ENCODE measurements around the gene PCSK4. TPM values are rescaled to one million over a fixed set of nuclear protein-coding genes. Genes with fewer than 3 reads are reported as not detected.

PCSK4 gene
- total RNA-seq, 1 donor from 2014 or later = 0.53 TPM

DNA sequence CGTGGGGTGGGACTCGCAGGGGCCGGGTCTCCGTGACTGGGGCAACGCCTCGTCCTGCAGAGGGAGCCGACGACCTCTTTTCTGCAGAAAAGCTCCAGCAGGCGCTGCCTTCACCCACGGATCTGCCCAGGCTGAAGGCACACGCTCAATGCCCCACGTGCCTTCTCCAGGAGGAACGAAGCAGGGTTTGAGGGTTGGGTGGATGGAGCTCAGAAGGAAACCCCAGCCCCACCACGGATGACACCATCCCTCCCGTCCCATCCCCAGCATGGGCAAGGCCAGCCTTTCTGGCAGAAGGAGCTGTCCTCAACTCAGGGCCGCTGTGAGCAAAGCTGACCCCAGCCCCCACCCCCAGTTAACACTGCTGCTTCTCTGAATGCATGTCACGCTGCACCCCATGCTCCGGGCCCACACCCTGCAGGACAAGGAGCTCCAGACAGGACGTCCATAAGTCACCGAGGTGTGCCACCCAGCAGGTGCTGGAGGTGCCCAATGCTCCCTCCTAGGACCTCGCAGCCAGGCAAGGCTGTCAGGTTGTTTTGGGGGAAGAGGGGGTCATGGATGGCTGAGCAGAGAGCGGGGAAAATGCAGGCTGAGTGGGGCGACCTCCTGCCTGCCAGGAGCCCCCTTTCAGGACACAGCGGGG, 18.5 kb downstream of the PCSK4 start:
- Histone ChIP-seq H3K4me3 (ENCODE audit: low read depth, low read length) (no peak overlapping the region), H3K27me3 (ENCODE audit: control insufficient read depth, insufficient read depth, low read length) (peaks cover 8% of the 10 kb centered on the region), H3K36me3 (ENCODE audit: control insufficient read depth, insufficient read depth, low read length) (peaks cover 4% of the 10 kb centered on the region)
- TF ChIP-seq CTCF (IDR thresholded peaks at IDR 0.05; ENCODE audit: insufficient read depth, low read length, severe bottlenecking) = peak; percentile 10
- no peak for FAIRE-seq
- DNase-seq (ENCODE audit: low read depth) = no peak

- no peak for FAIRE-seq
Measured at GRCh38 chr19:1471010-1471514, 19.1 kb downstream of the PCSK4 start.

GRCh38 chr19:1470305-1471009, 19.7 kb downstream of the PCSK4 start:
- TF ChIP-seq CTCF (IDR thresholded peaks at IDR 0.05; ENCODE audit: insufficient read depth, low read length, severe bottlenecking) = no peak
- FAIRE-seq (no peak), DNase-seq (ENCODE audit: low read depth) (peak; percentile 34)
- H3K4me3 ChIP-seq (ENCODE audit: low read depth, low read length) = peak overlapping the region; percentile 41
- H3K27me3 ChIP-seq (ENCODE audit: control insufficient read depth, insufficient read depth, low read length) = peaks cover 10% of the 10 kb centered on the region
- H3K36me3 ChIP-seq (ENCODE audit: control insufficient read depth, insufficient read depth, low read length) = no peaks in the 10 kb centered on the region

More at GRCh38 chr19:1471010-1471514, 19.1 kb downstream of the PCSK4 start:
- Histone ChIP-seq H3K27me3 (ENCODE audit: control insufficient read depth, insufficient read depth, low read length) (peaks cover 10% of the 10 kb centered on the region), H3K36me3 (ENCODE audit: control insufficient read depth, insufficient read depth, low read length) (peaks cover 3% of the 10 kb centered on the region), H3K4me3 (ENCODE audit: low read depth, low read length) (peak overlapping the region; percentile 41)
- no peak for DNase-seq (ENCODE audit: low read depth)
- TF ChIP-seq CTCF (IDR thresholded peaks at IDR 0.05; ENCODE audit: insufficient read depth, low read length, severe bottlenecking) = no peak

- Histone ChIP-seq H3K36me3 (ENCODE audit: control insufficient read depth, insufficient read depth, low read length) (no peaks in the 10 kb centered on the region), H3K27me3 (ENCODE audit: control insufficient read depth, insufficient read depth, low read length) (peaks cover 10% of the 10 kb centered on the region), H3K4me3 (ENCODE audit: low read depth, low read length) (peak overlapping the region; percentile 41)
- TF ChIP-seq CTCF (IDR thresholded peaks at IDR 0.05; ENCODE audit: insufficient read depth, low read length, severe bottlenecking) = no peak
- DNase-seq (ENCODE audit: low read depth) (no peak), FAIRE-seq (no peak)
Measured at GRCh38 chr19:1470055-1470304, 20.2 kb downstream of the PCSK4 start.

DNA sequence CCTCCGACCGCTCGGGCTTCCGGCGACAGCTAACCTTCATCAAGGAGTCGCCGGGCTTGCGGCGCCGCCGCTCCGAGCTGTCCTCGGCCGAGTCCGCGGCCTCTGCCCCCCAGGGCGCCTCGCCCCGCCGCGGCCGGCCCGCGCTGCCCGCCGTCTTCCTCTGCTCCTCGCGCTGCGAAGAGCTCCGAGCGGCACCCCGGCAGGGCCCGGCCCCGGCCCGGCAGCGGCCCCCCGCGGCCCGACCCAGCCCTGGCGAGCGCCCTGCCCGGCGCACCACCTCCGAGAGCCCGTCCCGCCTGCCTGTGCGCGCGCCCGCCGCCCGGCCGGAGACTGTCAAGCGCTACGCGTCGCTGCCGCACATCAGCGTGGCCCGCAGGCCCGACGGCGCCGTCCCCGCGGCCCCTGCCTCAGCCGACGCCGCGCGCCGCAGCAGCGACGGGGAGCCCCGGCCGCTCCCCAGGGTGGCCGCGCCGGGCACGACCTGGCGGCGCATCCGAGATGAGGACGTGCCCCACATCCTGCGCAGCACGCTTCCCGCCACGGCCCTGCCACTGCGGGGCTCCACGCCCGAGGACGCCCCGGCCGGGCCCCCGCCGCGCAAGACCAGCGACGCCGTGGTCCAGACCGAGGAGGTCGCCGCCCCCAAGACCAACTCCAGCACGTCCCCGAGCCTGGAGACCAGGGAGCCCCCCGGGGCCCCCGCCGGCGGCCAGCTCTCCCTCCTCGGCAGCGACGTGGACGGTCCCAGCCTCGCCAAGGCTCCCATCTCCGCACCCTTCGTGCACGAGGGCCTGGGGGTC, 20.7 kb downstream of the PCSK4 start:
- no peak for DNase-seq (ENCODE audit: low read depth)
- peaks cover 10% of the 10 kb centered on the region for H3K27me3 ChIP-seq (ENCODE audit: control insufficient read depth, insufficient read depth, low read length)
- H3K36me3 ChIP-seq (ENCODE audit: control insufficient read depth, insufficient read depth, low read length) = no peaks in the 10 kb centered on the region
- H3K4me3 ChIP-seq (ENCODE audit: low read depth, low read length) = peak overlapping the region; percentile 41
- no peak for TF ChIP-seq CTCF (IDR thresholded peaks at IDR 0.05; ENCODE audit: insufficient read depth, low read length, severe bottlenecking)
- no peak for FAIRE-seq

Measured in bronchial epithelial cell (primary cell).